AG04449 (cell line): ENCODE results near the gene ASTN2.

ENCODE experiments used
- CTCF ChIA-PET: fragments of 350-600 bp; formaldehyde crosslinking; extraction: SDS; loops from one replicate; lab custom pipeline; 2021; ENCODE audit warnings: antibody characterized with exemption; lab: Yijun Ruan, JAX
- POLR2A ChIA-PET: fragments of 400-600, 350-600 bp; formaldehyde crosslinking; extraction: SDS; loops from one replicate; lab custom pipeline; 2020; ENCODE audit warnings: antibody characterized with exemption, inconsistent platforms; lab: Yijun Ruan, JAX
- DNase-seq: peaks from one replicate; pipeline ENCODE4 v3.0.0-alpha.2; 2010; ENCODE audit warnings: low read depth, low spot score
- H3K4me3 ChIP-seq: 2 replicates; pipeline ENCODE4 v1.5.1; 2011; ENCODE audit warnings: low read depth, mild to moderate bottlenecking, control low read depth, low read length
- CTCF ChIP-seq: IDR thresholded peaks from one replicate; pipeline ENCODE4 v1.5.1; 2011; ENCODE audit warnings: mild to moderate bottlenecking, moderate library complexity, low read length, control low read depth, inconsistent platforms; ENCODE audit not compliant: insufficient read depth; ENCODE audit errors: missing control alignments

The ASTN2 gene

GRCh38 chr9:116939614-116940013 lies 475.2 kb downstream of the ASTN2 start:
- TF ChIP-seq CTCF: no peak
- ChIA-PET POLR2A (interaction anchor here (0.9 kb wide), 1 partner anchor 12 kb away, joined by 6 read pairs; no protein-coding TSS in a partner anchor), CTCF (no interaction called here)
- no peak for DNase-seq
- no peak overlapping the region for H3K4me3 ChIP-seq

- TF ChIP-seq CTCF: no peak
- CTCF ChIA-PET: no interaction called here
- no peak for DNase-seq
- POLR2A ChIA-PET: interaction anchor here (0.9 kb wide), 1 partner anchor 13 kb away, joined by 6 read pairs; no protein-coding TSS in a partner anchor
- no peak overlapping the region for H3K4me3 ChIP-seq
Observed at GRCh38 chr9:116939161-116939560, 475.7 kb downstream of the ASTN2 start.

GRCh38 chr9:116937361-116937760 lies 477.5 kb downstream of the ASTN2 start:
- ChIA-PET POLR2A (no interaction called here), CTCF (no interaction called here)
- TF ChIP-seq CTCF: no peak
- H3K4me3 ChIP-seq: no peak overlapping the region
- no peak for DNase-seq

- no peak for DNase-seq
- TF ChIP-seq CTCF: no peak
- ChIA-PET POLR2A (no interaction called here), CTCF (no interaction called here)
- H3K4me3 ChIP-seq: no peak overlapping the region
Observed at GRCh38 chr9:116935149-116935897, 479.5 kb downstream of the ASTN2 start.

GRCh38 chr9:116934131-116934530 lies 480.7 kb downstream of the ASTN2 start:
- TF ChIP-seq CTCF: no peak
- CTCF ChIA-PET: no interaction called here
- POLR2A ChIA-PET: no interaction called here
- DNase-seq: no peak
- no peak overlapping the region for H3K4me3 ChIP-seq

GRCh38 chr9:116933251-116933650 lies 481.6 kb downstream of the ASTN2 start:
- CTCF ChIA-PET: no interaction called here
- no peak for DNase-seq
- H3K4me3 ChIP-seq: no peak overlapping the region
- no peak for TF ChIP-seq CTCF
- POLR2A ChIA-PET: no interaction called here
